GM23338 (cell line): ENCODE results near the gene SUSD2. TPM values are rescaled to one million over a fixed set of nuclear protein-coding genes. Genes with fewer than 3 reads are reported as not detected.

Experiments
- ATAC-seq: fragments of 200-7000 bp; cut with Tn5 transposase; 3 replicates; pipeline ENCODE4 v1.9.1; 2020
- DNase-seq: peaks from one replicate; pipeline ENCODE4 v3.0.0-alpha.2; 2015; ENCODE audit warnings: low spot score
- H2AFZ ChIP-seq: fragments of 200-600 bp; sonication (generic); 2 replicates; pipeline ENCODE4 v1.8.0; 2016; ENCODE audit warnings: antibody characterized with exemption, mild to moderate bottlenecking, moderate library complexity
- H3F3A ChIP-seq: fragments of 200-600 bp; sonication (generic); replicated peaks from 2 replicates; pipeline ENCODE4 v1.8.0; 2017; ENCODE audit warnings: antibody characterized with exemption, mixed run types, low read depth
- H3K27ac ChIP-seq: fragments of 200-600 bp; sonication (generic); 2 replicates; pipeline ENCODE4 v1.6.1; 2016; ENCODE audit warnings: low read depth
- H3K27me3 ChIP-seq: fragments of 200-600 bp; sonication (generic); 2 replicates; pipeline ENCODE4 v1.8.0; 2016; ENCODE audit warnings: mild to moderate bottlenecking, mixed run types, moderate library complexity; ENCODE audit not compliant: insufficient read depth
- H3K36me3 ChIP-seq: fragments of 200-600 bp; sonication (generic); 2 replicates; pipeline ENCODE4 v1.8.0; 2016; ENCODE audit warnings: mild to moderate bottlenecking; ENCODE audit not compliant: insufficient read depth
- H3K4me1 ChIP-seq: fragments of 200-600 bp; sonication (generic); 2 replicates; pipeline ENCODE4 v1.8.0; 2016; ENCODE audit warnings: mild to moderate bottlenecking, moderate library complexity; ENCODE audit not compliant: insufficient read depth
- H3K4me2 ChIP-seq: fragments of 200-600 bp; sonication (generic); 2 replicates; pipeline ENCODE4 v1.7.1; 2017; ENCODE audit warnings: mixed run types
- H3K4me3 ChIP-seq: fragments of 200-600 bp; sonication (generic); 2 replicates; pipeline ENCODE4 v1.6.1; 2016; ENCODE audit warnings: mixed run types
- H3K79me2 ChIP-seq: fragments of 200-600 bp; sonication (generic); replicated peaks from 2 replicates; pipeline ENCODE4 v1.8.0; 2017; ENCODE audit warnings: mild to moderate bottlenecking; ENCODE audit not compliant: insufficient read depth
- H3K9me2 ChIP-seq: fragments of 200-600 bp; sonication (generic); 2 replicates; pipeline ENCODE4 v1.8.0; 2017; ENCODE audit not compliant: insufficient read depth
- H4K20me1 ChIP-seq: fragments of 200-600 bp; sonication (generic); replicated peaks from 2 replicates; pipeline ENCODE4 v1.8.0; 2017; ENCODE audit warnings: mild to moderate bottlenecking; ENCODE audit not compliant: insufficient read depth
- H3K27ac Mint-ChIP-seq: 2 replicates; pipeline ENCODE4 v1.8.0; 2020; ENCODE audit warnings: inconsistent platforms, mild to moderate bottlenecking, moderate library complexity, mixed read lengths
- H3K27me3 Mint-ChIP-seq: 3 replicates; pipeline ENCODE4 v1.8.0; 2022; ENCODE audit warnings: low read depth, mild to moderate bottlenecking, moderate library complexity, mixed read lengths, inconsistent platforms; ENCODE audit not compliant: insufficient read depth, poor library complexity
- H3K36me3 Mint-ChIP-seq: 3 replicates; pipeline ENCODE4 v1.8.0; 2021; ENCODE audit warnings: low read depth, mild to moderate bottlenecking, inconsistent platforms, moderate library complexity, mixed read lengths
- H3K4me1 Mint-ChIP-seq: 3 replicates; pipeline ENCODE4 v1.8.0; 2020; ENCODE audit warnings: mild to moderate bottlenecking, inconsistent platforms, mixed read lengths
- H3K4me3 Mint-ChIP-seq: 3 replicates; pipeline ENCODE4 v1.8.0; 2021; ENCODE audit warnings: moderate library complexity, mild to moderate bottlenecking, inconsistent platforms, mixed read lengths
- H3K9me3 Mint-ChIP-seq: 3 replicates; pipeline ENCODE4 v1.8.0; 2020; ENCODE audit warnings: moderate library complexity, mild to moderate bottlenecking, inconsistent platforms, mixed read lengths
- CREB1 ChIP-seq: fragments of 250-450 bp; sonication (Bioruptor Pico); IDR thresholded peaks from 2 replicates; pipeline ENCODE4 v1.5.0; 2020; ENCODE audit warnings: low read depth, mild to moderate bottlenecking, moderate library complexity
- CTCF ChIP-seq, 2 experiments: fragments of 200-600 bp in 1 of 2; sonication (generic) in 1 of 2; conservative IDR thresholded peaks; 2 replicates each; pipeline versions ENCODE4 v1.5.1 to v1.6.1; 2016 to 2017; ENCODE audit warnings: antibody characterized with exemption in 2 of 2, low read depth in 2 of 2, mild to moderate bottlenecking in 2 of 2, moderate library complexity in 1 of 2
- ETS1 ChIP-seq: IDR thresholded peaks from 2 replicates; pipeline ENCODE4 v1.6.1; 2016; ENCODE audit warnings: antibody characterized with exemption
- EZH2 ChIP-seq: fragments of 200-600 bp; sonication (generic); IDR thresholded peaks from one replicate; pipeline ENCODE4 v1.8.0; 2017; ENCODE audit warnings: antibody characterized with exemption, mild to moderate bottlenecking, low read depth; ENCODE audit not compliant: unreplicated experiment
- EZH2phosphoT487 ChIP-seq: fragments of 200-600 bp; sonication (generic); IDR thresholded peaks from one replicate; pipeline ENCODE4 v1.8.1; 2018; ENCODE audit warnings: antibody characterized with exemption; ENCODE audit not compliant: unreplicated experiment
- JUNB ChIP-seq: IDR thresholded peaks from one replicate; pipeline ENCODE4 v1.6.1; 2016; ENCODE audit warnings: antibody characterized with exemption; ENCODE audit not compliant: unreplicated experiment
- NANOG ChIP-seq: IDR thresholded peaks from 2 replicates; pipeline ENCODE4 v1.6.1; 2016; ENCODE audit warnings: antibody characterized with exemption, borderline replicate concordance
- POLR2AphosphoS5 ChIP-seq: IDR thresholded peaks from 2 replicates; pipeline ENCODE4 v1.6.1; 2016; ENCODE audit warnings: antibody characterized with exemption, low read depth
- REST ChIP-seq: IDR thresholded peaks from one replicate; pipeline ENCODE4 v1.6.1; 2018; ENCODE audit warnings: antibody characterized with exemption; ENCODE audit not compliant: unreplicated experiment
- STAT1 ChIP-seq: IDR thresholded peaks from one replicate; pipeline ENCODE4 v1.6.1; 2016; ENCODE audit warnings: antibody characterized with exemption; ENCODE audit not compliant: unreplicated experiment
- ZNF114 ChIP-seq: fragments of 250-450 bp; sonication (Bioruptor Pico); IDR thresholded peaks from 2 replicates; pipeline ENCODE4 v1.5.0; 2020; ENCODE audit warnings: mild to moderate bottlenecking, moderate library complexity
- ZNF331 ChIP-seq: fragments of 250-450 bp; sonication (Bioruptor Pico); IDR thresholded peaks from 2 replicates; pipeline ENCODE4 v1.5.0; 2020; ENCODE audit warnings: low read depth, mild to moderate bottlenecking, moderate library complexity
- ZNF462 ChIP-seq: fragments of 250-450 bp; sonication (Bioruptor Pico); IDR thresholded peaks from 2 replicates; pipeline ENCODE4 v1.5.0; 2020; ENCODE audit warnings: mild to moderate bottlenecking, moderate library complexity
- polyA plus RNA-seq: library from polyadenylated mRNA; unstranded; fragments of >200 nt; fragmentation: Nextera tagmentation; extraction: Ambion mirVana; gene quantifications from 2 replicates; pipeline ENCODE4 v1.2.1, GENCODE V29; 2016
- total RNA-seq: library from RNA; depleted of rRNA; stranded (reverse); fragments of >200 nt; shearing (Covaris generic); gene quantifications from 2 replicates; pipeline ENCODE4 v1.2.3, GENCODE V29; 2014

The SUSD2 gene
- total and polyA plus RNA-seq, 2 experiments from 2014 or later = 0.74 to 2.1 TPM

- DNase-seq (no peak), ATAC-seq (no peak)
- no peak for TF ChIP-seq CREB1 (CRISPR knock-in tag)
- no peak for TF ChIP-seq EZH2phosphoT487
- TF ChIP-seq ZNF331 (CRISPR knock-in tag) = no peak
- no peak for TF ChIP-seq POLR2AphosphoS5
- no peak for TF ChIP-seq JUNB
- TF ChIP-seq EZH2 = no peak
- no peak for TF ChIP-seq ZNF462
- no peak for TF ChIP-seq ETS1
- no peak for TF ChIP-seq ZNF114
- no peak for TF ChIP-seq STAT1
- no peak for TF ChIP-seq CTCF (conservative IDR thresholded peaks at IDR 0.05; ENCODE audit: low read depth in 2 of 2)
- no peak for TF ChIP-seq REST
- no peak for TF ChIP-seq NANOG
- Histone ChIP-seq H2AFZ (no peak overlapping the region), H3K4me1 (peaks cover 6% of the 10 kb centered on the region; the same call in 1 of the 2 replicates), H3K79me2 (no peaks in the 10 kb centered on the region), H3K36me3 (no peaks in the 10 kb centered on the region), H3K4me2 (no peak overlapping the region), H3F3A (no peaks in the 10 kb centered on the region), H4K20me1 (no peaks in the 10 kb centered on the region), H3K27me3 (no peaks in the 10 kb centered on the region), H3K27ac (no peak overlapping the region), H3K4me3 (no peak overlapping the region), H3K9me2 (no peaks in the 10 kb centered on the region)
- Mint-ChIP-seq H3K27me3 (peaks cover 14% of the 10 kb centered on the region), H3K9me3 (no peaks in the 10 kb centered on the region; the same call in 2 of the 3 replicates), H3K4me3 (no peak overlapping the region), H3K27ac (no peak overlapping the region), H3K4me1 (peaks cover 3% of the 10 kb centered on the region; the same call in 2 of the 3 replicates), H3K36me3 (no peaks in the 10 kb centered on the region)
Observed at GRCh38 chr22:24232725-24233124, 51.4 kb downstream of the SUSD2 start.
